Measurements from ENCODE around the gene TBX1. TPM values are rescaled to one million over a fixed set of nuclear protein-coding genes. Genes with fewer than 3 reads are reported as not detected.
A peak's percentile ranks its signal among the peaks of the same experiment; 100 is the strongest.

The TBX1 gene
- total RNA-seq, 2 experiments from 2014 or later: 0.23 TPM; not detected in 1

DNA sequence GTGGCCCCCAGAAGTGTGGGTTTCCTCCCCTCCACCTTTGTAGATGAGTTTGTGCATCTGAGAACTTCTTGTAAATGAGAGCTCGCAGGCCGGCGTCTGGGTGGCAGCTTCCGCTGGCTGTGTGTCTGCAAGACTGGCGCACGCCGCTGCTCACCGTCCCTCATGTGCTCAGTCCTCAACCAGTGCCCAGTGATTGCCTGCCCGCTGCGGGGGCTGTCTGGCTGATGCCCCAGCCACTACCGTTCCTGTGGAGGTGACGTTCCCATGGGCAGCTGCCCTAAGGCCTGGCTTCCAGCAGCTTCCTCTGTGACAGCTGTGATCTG is 8.8 kb downstream of the TBX1 start:
- DNase-seq (ENCODE audit: low spot score): no peak
- ChIA-PET CTCF (ENCODE audit: unreplicated experiment) (interaction anchor here (1.4 kb wide), 1 partner anchor 127 kb away, joined by 3 read pairs; no protein-coding TSS in a partner anchor), POLR2A (no interaction called here)
- Histone ChIP-seq H3K9me3 (ENCODE audit: low read length) (no peaks in the 10 kb centered on the region), H3K36me3 (ENCODE audit: insufficient read depth, low read length) (no peaks in the 10 kb centered on the region), H3K79me2 (ENCODE audit: insufficient read depth, low read depth, low read length) (no peaks in the 10 kb centered on the region), H4K20me1 (ENCODE audit: insufficient read depth, low read length) (no peaks in the 10 kb centered on the region), H2AFZ (ENCODE audit: low read length) (no peak overlapping the region), H3K4me3 (ENCODE audit: low read depth, low read length, poor library complexity, severe bottlenecking) (no peak overlapping the region), H3K27ac (ENCODE audit: low read depth, low read length, poor library complexity, severe bottlenecking) (no peak overlapping the region), H3K4me2 (ENCODE audit: low read length) (no peak overlapping the region), H3K4me1 (ENCODE audit: insufficient read depth, low read length, poor library complexity, severe bottlenecking) (peaks cover 39% of the 10 kb centered on the region), H3K9me2 (ENCODE audit: insufficient read depth, low read length) (no peaks in the 10 kb centered on the region)
- BruUV-seq (replicated peaks): no TSS peak
- no peak for TF ChIP-seq EZH2phosphoT487 (IDR thresholded peaks at IDR 0.05; ENCODE audit: borderline replicate concordance, low read depth, low read length)
- no peak for TF ChIP-seq CTCF (conservative IDR thresholded peaks at IDR 0.05; ENCODE audit: low read length)
- intact Hi-C loops (cut with micrococcal nuclease; ENCODE audit: unreplicated experiment): no loop called here

DNA sequence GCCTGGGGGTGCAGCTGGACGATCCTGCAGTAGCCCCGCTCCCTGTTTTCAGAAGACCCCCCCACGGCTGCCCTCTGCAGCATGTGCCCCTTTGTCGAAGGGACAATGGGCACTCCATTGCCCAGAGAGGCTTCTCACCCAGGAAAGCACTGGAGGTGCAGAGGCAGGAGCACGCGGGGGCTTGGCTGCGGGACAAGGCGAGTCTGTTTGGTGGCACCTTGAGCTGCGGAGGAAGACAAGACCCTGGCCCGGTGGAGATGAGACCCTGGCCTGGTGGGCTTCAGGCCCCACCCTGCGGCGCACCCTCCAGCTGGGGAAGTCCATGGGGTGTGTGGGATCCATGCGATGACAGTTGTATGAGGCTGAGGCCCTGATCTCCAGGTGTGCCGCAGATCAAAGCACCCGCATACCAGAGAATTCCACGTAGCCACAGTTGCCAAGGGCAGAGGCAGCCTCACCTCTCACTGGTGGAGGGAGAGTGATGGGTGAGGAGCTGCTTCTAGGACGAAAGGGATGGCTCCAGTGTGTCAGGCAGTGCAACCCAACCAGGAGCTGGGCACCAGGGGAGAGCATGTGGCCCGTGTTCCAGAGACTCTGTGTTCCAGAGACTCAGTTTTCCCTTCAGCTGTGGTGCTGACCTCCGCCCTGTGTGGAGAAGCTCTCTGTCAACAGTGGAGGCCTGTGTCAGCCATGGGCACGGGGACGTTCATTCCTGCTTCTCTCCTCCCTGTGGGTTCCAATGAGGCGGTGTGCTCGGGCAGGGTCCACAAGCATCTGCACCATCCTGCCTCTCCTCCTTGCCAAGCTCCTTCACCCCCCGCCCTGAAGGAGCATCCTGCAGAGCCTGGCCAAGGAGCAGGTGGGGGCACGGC is 10.0 kb downstream of the TBX1 start:
- TF ChIP-seq CTCF (conservative IDR thresholded peaks at IDR 0.05; ENCODE audit: low read length) (no peak), EZH2phosphoT487 (IDR thresholded peaks at IDR 0.05; ENCODE audit: borderline replicate concordance, low read depth, low read length) (no peak)
- Histone ChIP-seq H3K36me3 (ENCODE audit: insufficient read depth, low read length) (no peaks in the 10 kb centered on the region), H3K27ac (ENCODE audit: low read depth, low read length, poor library complexity, severe bottlenecking) (no peak overlapping the region), H4K20me1 (ENCODE audit: insufficient read depth, low read length) (no peaks in the 10 kb centered on the region), H3K9me2 (ENCODE audit: insufficient read depth, low read length) (no peaks in the 10 kb centered on the region), H3K4me2 (ENCODE audit: low read length) (no peak overlapping the region), H3K4me3 (ENCODE audit: low read depth, low read length, poor library complexity, severe bottlenecking) (no peak overlapping the region), H2AFZ (ENCODE audit: low read length) (no peak overlapping the region), H3K4me1 (ENCODE audit: insufficient read depth, low read length, poor library complexity, severe bottlenecking) (peaks cover 45% of the 10 kb centered on the region), H3K79me2 (ENCODE audit: insufficient read depth, low read depth, low read length) (no peaks in the 10 kb centered on the region), H3K9me3 (ENCODE audit: low read length) (no peaks in the 10 kb centered on the region)
- POLR2A ChIA-PET: no interaction called here
- no peak for DNase-seq (ENCODE audit: low spot score)
- BruUV-seq (replicated peaks): no TSS peak
- CTCF ChIA-PET (ENCODE audit: unreplicated experiment): interaction anchor here (1.4 kb wide), 1 partner anchor 126 kb away, joined by 3 read pairs; no protein-coding TSS in a partner anchor
- intact Hi-C loops (cut with micrococcal nuclease; ENCODE audit: unreplicated experiment): no loop called here

- POLR2A ChIA-PET: interaction anchor here (0.6 to 1.8 kb wide), 5 partner anchors 11 to 296 kb away, joined by 3 to 4 read pairs (median 4); no protein-coding TSS in a partner anchor
- peak overlapping the region; percentile 81 for H3K27ac ChIP-seq (ENCODE audit: low read depth, low read length, poor library complexity, severe bottlenecking)
- no peak for DNase-seq (ENCODE audit: low spot score)
- peak overlapping the region; percentile 76 for H3K4me2 ChIP-seq (ENCODE audit: low read length)
- intact Hi-C loops (cut with micrococcal nuclease; ENCODE audit: unreplicated experiment): loop anchor here (2.0 kb wide), 3 partner anchors 42 to 118 kb away; partner anchors contain the start of genes GNB1L and RTL10
- no peaks in the 10 kb centered on the region for H3K36me3 ChIP-seq (ENCODE audit: insufficient read depth, low read length)
- CTCF ChIA-PET (ENCODE audit: unreplicated experiment): interaction anchor here (1.3 to 2.2 kb wide), 2 partner anchors 15 to 115 kb away, joined by 6 to 8 read pairs; no protein-coding TSS in a partner anchor
- no peaks in the 10 kb centered on the region for H3K9me2 ChIP-seq (ENCODE audit: insufficient read depth, low read length)
- peaks cover 53% of the 10 kb centered on the region for H3K4me1 ChIP-seq (ENCODE audit: insufficient read depth, low read length, poor library complexity, severe bottlenecking)
- no peaks in the 10 kb centered on the region for H3K79me2 ChIP-seq (ENCODE audit: insufficient read depth, low read depth, low read length)
- TF ChIP-seq EZH2phosphoT487 (IDR thresholded peaks at IDR 0.05; ENCODE audit: borderline replicate concordance, low read depth, low read length) (no peak), CTCF (conservative IDR thresholded peaks at IDR 0.05; ENCODE audit: low read length) (no peak)
- no peaks in the 10 kb centered on the region for H4K20me1 ChIP-seq (ENCODE audit: insufficient read depth, low read length)
- peak overlapping the region; percentile 76; the same call in 1 of the 2 replicates for H2AFZ ChIP-seq (ENCODE audit: low read length)
- peak overlapping the region; percentile 60 for H3K4me3 ChIP-seq (ENCODE audit: low read depth, low read length, poor library complexity, severe bottlenecking)
- no peaks in the 10 kb centered on the region for H3K9me3 ChIP-seq (ENCODE audit: low read length)
- no TSS peak for BruUV-seq (replicated peaks)
Observed at GRCh38 chr22:19772422-19772672, 11.8 kb downstream of the TBX1 start.
